Erythroblast (primary cell): ENCODE measurements around the gene SSR3.

Experiments
- GATA1 ChIP-seq: IDR thresholded peaks from 2 replicates; pipeline ENCODE4 v1.6.1; 2011; ENCODE audit warnings: low read depth, mild to moderate bottlenecking, control low read depth, low read length, moderate library complexity
- POLR2A ChIP-seq: IDR thresholded peaks from 2 replicates; pipeline ENCODE4 v1.6.1; 2011; ENCODE audit warnings: mild to moderate bottlenecking, low read length

GRCh38 chr3:156583469-156583868 lies 28.6 kb upstream of the SSR3 start:
- TF ChIP-seq POLR2A (no peak), GATA1 (no peak)
